Body of pancreas (tissue), 4 donors: ENCODE results near the gene HHAT. TPM values are rescaled to one million over a fixed set of nuclear protein-coding genes. Genes with fewer than 3 reads are reported as not detected.

Experiments
- ATAC-seq: fragments of 150-250 bp; one replicate; pipeline ENCODE4 v1.9.1; 2016
- DNase-seq, 4 donors: peaks; one replicate each; pipeline ENCODE4 v3.0.0-alpha.2; 2019
- H3K27ac ChIP-seq, 4 donors: fragments of 200-600 bp; sonication (generic); 1 replicate in 3 of 4; 2 replicates in 1 of 4; pipeline versions ENCODE4 v1.5.1 to v1.6.1; 2016 to 2019; ENCODE audit warnings: mild to moderate bottlenecking in 1 of 4, mixed read lengths in 1 of 4, moderate library complexity in 1 of 4
- H3K27me3 ChIP-seq, 2 donors: fragments of 200-600 bp; sonication (generic); one replicate each; pipeline ENCODE4 v1.6.0; 2016; ENCODE audit warnings: mild to moderate bottlenecking in 1 of 2
- H3K36me3 ChIP-seq, 2 donors: fragments of 200-600 bp; sonication (generic); replicated peaks in 1 of 2; 2 replicates each; pipeline ENCODE4 v1.5.1; 2016; ENCODE audit warnings: low read depth in 2 of 2; ENCODE audit not compliant: insufficient read depth in 1 of 2
- H3K4me1 ChIP-seq: fragments of 200-600 bp; sonication (generic); one replicate; pipeline ENCODE4 v1.6.0; 2016
- H3K4me3 ChIP-seq, 2 donors: fragments of 200-600 bp; sonication (generic); 1 replicate in 1 of 2; 2 replicates in 1 of 2; pipeline ENCODE4 v1.5.1; 2016 to 2019
- H3K9me3 ChIP-seq, 3 donors: fragments of 200-600 bp; sonication (generic); 1 replicate in 2 of 3; 2 replicates in 1 of 3; pipeline ENCODE4 v1.5.1; 2016
- CTCF ChIP-seq, 7 experiments: fragments of 450-650 bp in 4 of 7; fragments of 200-600 bp in 3 of 7; sonication (generic) in 3 of 7; IDR thresholded peaks; one replicate each; pipeline ENCODE4 v1.5.1; 2016 to 2019; ENCODE audit warnings: antibody characterized with exemption in 7 of 7
- POLR2A ChIP-seq, 3 donors: fragments of 450-650 bp; IDR thresholded peaks; one replicate each; pipeline ENCODE4 v1.6.1; 2016; ENCODE audit warnings: antibody characterized with exemption in 3 of 3, mild to moderate bottlenecking in 2 of 3
- WGBS, 2 donors: methylation state at CpG; one replicate each; pipeline ENCODE4 v1.1.5; 2017; 5-methylcytosine and 5-hydroxymethylcytosine counted together
- intact Hi-C: fragments of 100-400 bp; cut with DNase I; formaldehyde crosslinking; loops from one replicate; pipeline ENCODE4 v1.15.1; 2023
- total RNA-seq, 2 donors: library from RNA; depleted of rRNA; stranded (reverse); fragments of >200 nt; gene quantifications; one replicate each; pipeline ENCODE4 v1.1.0, GENCODE V29; 2016

The HHAT gene
- total RNA-seq, 2 donors from 2014 or later: 4.4 to 19.4 TPM

DNA sequence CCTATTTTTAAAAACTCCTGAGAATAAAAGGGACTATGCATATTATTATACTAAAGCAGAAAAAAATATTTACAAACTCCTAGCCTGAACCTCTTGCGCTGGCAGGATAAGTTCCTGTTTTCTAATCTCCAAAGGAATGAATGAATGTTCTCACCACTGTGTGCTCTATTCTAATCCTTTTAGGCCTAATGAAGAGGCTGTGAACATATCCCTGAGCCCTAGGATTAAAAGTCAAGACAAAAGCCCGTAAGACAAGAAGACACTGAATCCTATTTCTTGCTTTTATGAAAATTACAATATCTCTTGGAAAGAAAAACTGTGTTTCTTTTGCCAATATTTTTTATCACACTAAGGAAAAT lies 317.5 kb downstream of the HHAT start:
- H3K9me3 ChIP-seq: no peaks in the 10 kb centered on the region
- TF ChIP-seq POLR2A (IDR thresholded peaks at IDR 0.05): no peak
- TF ChIP-seq CTCF (IDR thresholded peaks at IDR 0.05): no peak
- no peaks in the 10 kb centered on the region for H3K36me3 ChIP-seq
- no peak for ATAC-seq
- no peaks in the 10 kb centered on the region for H3K4me1 ChIP-seq
- no peak overlapping the region for H3K27ac ChIP-seq
- DNase-seq: no peak
- 93 to 97% methylated on average over 2 of the region's 2 CpGs for WGBS, 2 donors
- no peak overlapping the region for H3K4me3 ChIP-seq
- intact Hi-C loops: no loop called here
- no peaks in the 10 kb centered on the region for H3K27me3 ChIP-seq

GRCh38 chr1:210647406-210648333 lies 319.0 kb downstream of the HHAT start:
- Histone ChIP-seq H3K36me3 (no peaks in the 10 kb centered on the region), H3K27me3 (no peaks in the 10 kb centered on the region), H3K9me3 (no peaks in the 10 kb centered on the region), H3K27ac (no peak overlapping the region), H3K4me1 (no peaks in the 10 kb centered on the region), H3K4me3 (no peak overlapping the region)
- 57 to 80% methylated on average over 6 of the region's 6 CpGs for WGBS, 2 donors
- no peak for ATAC-seq
- no peak for DNase-seq
- intact Hi-C loops: no loop called here
- TF ChIP-seq POLR2A (IDR thresholded peaks at IDR 0.05) (no peak), CTCF (IDR thresholded peaks at IDR 0.05) (no peak)

DNA sequence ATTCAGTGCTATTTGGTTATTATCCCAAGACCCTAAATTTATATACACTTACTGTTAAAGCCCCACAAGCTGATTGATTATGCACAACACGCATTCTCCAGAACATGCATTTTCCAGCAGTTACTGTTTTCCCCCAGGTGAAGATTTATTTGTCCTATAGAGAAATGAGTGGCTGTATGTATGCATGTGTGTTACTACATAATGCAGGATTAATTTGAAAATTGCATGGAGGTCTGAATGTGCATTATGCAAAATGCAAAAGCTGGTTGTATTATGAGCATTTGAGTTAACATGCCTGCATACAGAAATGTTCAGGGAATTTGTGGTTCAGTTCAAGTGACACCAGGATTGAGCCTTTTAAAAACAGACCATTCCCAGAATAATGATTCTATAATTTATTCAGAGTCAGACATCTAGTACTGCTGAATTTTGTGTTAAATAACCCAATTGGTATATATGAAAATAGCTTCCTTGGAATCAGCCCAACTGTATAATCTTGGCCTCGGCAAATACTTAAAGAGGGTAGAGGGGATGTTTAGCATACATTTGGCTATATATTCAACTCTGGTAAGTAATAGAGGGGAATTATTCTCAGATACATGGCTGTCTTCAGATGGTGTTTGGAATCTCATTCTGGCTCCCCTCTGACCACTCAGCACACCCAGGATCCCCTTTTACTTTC lies 320.0 kb downstream of the HHAT start:
- no peaks in the 10 kb centered on the region for H3K36me3 ChIP-seq
- TF ChIP-seq CTCF (IDR thresholded peaks at IDR 0.05) (no peak), POLR2A (IDR thresholded peaks at IDR 0.05) (no peak)
- no peaks in the 10 kb centered on the region for H3K4me1 ChIP-seq
- no peak overlapping the region for H3K4me3 ChIP-seq
- H3K9me3 ChIP-seq: no peaks in the 10 kb centered on the region
- intact Hi-C loops: no loop called here
- 48 to 88% methylated on average over 2 of the region's 2 CpGs for WGBS, 2 donors
- H3K27ac ChIP-seq: no peak overlapping the region
- no peaks in the 10 kb centered on the region for H3K27me3 ChIP-seq
- DNase-seq (no peak), ATAC-seq (no peak)

- H3K27me3 ChIP-seq: no peaks in the 10 kb centered on the region
- H3K4me1 ChIP-seq: no peaks in the 10 kb centered on the region
- H3K36me3 ChIP-seq: no peaks in the 10 kb centered on the region
- intact Hi-C loops: no loop called here
- no peak for ATAC-seq
- no peak overlapping the region for H3K4me3 ChIP-seq
- no peak overlapping the region for H3K27ac ChIP-seq
- 26 to 40% methylated on average over 2 of the region's 2 CpGs for WGBS, 2 donors
- no peak for DNase-seq
- TF ChIP-seq POLR2A (IDR thresholded peaks at IDR 0.05) (no peak), CTCF (IDR thresholded peaks at IDR 0.05) (no peak)
- no peaks in the 10 kb centered on the region for H3K9me3 ChIP-seq
Measured at GRCh38 chr1:210650403-210650802, 321.7 kb downstream of the HHAT start.
